ENCODE measurements around the gene ESRRA. TPM values are rescaled to one million over a fixed set of nuclear protein-coding genes. Genes with fewer than 3 reads are reported as not detected.

The ESRRA gene
- total RNA-seq, 1 donor from 2014 or later, result 34.7 TPM

DNA sequence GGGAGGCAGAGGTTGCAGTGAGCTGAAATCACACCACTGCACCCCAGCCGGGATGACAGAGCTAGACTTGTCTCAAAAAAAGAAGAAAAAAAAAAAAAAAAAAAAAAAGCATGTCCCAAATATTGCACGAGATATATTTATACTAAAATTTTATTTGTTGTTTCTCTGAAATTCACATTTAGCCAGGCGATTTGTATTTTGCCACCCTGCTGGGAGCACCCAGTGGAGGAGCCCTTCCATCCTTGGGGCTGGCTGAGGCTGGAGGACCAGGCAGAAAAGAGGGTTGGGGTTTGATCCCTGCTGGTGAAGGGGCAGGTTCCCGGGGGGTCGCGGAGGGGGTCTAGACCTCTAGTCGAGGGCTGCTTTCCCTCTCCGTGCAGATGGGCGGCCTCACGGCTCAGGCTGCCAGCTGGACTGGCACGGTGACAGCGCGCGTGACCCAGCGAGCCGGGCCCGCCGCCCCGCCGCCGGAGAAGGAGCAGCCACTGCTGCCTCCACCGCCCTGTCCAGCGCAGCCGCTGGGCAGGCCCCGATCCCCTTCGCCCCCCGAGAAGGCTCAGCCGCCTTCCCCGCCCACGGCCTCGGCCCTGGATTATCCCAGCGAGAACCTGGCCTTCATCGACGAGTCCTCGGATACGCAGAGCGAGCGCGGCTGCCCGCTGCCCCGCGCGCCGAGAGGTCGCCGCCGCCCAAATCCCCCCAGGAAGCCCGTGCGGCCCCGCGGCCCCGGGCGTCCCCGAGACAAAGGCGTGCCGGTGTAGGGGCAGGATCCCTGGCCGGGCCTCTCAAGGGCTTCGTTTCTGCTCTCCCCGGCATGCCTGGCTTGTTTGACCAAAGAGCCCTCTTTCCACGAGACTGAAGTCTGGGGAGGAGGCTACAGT is 6.1 kb upstream of the ESRRA start:
- no peak for DNase-seq (ENCODE audit: low read depth, low spot score)
- Mint-ChIP-seq H3K27me3 (ENCODE audit: low read depth) (peaks cover 91% of the 10 kb centered on the region), H3K36me3 (ENCODE audit: low read depth) (no peaks in the 10 kb centered on the region), H3K4me1 (peaks cover 24% of the 10 kb centered on the region), H3K27ac (ENCODE audit: unreplicated experiment) (no peak overlapping the region), H3K9me3 (no peaks in the 10 kb centered on the region), H3K4me3 (peak overlapping the region; percentile 73)
- TF ChIP-seq, protein P1, sequence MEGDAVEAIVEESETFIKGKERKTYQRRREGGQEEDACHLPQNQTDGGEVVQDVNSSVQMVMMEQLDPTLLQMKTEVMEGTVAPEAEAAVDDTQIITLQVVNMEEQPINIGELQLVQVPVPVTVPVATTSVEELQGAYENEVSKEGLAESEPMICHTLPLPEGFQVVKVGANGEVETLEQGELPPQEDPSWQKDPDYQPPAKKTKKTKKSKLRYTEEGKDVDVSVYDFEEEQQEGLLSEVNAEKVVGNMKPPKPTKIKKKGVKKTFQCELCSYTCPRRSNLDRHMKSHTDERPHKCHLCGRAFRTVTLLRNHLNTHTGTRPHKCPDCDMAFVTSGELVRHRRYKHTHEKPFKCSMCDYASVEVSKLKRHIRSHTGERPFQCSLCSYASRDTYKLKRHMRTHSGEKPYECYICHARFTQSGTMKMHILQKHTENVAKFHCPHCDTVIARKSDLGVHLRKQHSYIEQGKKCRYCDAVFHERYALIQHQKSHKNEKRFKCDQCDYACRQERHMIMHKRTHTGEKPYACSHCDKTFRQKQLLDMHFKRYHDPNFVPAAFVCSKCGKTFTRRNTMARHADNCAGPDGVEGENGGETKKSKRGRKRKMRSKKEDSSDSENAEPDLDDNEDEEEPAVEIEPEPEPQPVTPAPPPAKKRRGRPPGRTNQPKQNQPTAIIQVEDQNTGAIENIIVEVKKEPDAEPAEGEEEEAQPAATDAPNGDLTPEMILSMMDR (conservative IDR thresholded peaks at IDR 0.05), result no peak

DNA sequence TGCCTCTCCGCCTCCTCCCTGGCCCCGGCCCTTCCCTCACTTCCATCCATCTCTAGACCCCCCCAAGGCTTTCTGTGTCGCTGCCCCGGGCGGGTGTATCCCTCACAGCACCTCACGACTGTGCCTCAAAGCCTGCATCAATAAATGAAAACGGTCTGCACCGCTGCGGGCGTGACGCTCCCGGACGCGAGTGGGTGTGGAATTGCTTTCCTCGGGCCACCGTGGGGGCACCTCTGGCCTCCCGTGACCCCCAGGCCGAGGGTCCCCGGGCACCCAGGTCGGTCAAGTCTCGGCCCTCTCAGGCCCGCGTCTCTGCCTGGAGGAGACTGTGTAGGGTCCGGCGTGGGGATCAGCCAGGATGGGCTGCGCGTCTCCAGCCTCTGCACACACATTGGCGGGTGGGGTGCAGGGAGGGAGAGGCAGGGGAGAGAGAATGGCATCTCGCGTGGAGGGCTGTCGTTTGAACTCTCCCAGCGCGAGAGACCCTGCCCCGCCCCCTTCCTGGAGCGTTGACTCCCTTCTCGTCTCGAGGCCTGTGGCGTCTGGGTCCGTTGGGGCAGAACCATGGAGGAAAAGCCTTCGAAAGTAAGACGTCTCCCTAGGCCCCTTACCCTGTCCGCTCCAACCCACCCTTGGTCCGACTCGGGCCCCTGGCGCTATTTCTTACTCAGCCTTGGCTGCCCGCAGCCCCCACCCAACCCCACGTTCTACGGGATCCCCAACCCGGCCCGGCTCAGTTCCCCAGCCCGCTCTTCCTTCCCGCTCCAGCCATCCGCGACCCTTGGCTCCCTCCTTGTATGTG is 5.3 kb upstream of the ESRRA start, which contains the start of gene CATSPERZ:
CATSPERZ (plus strand) TSS at position 512 of the 802 bp plus-strand sequence; CDS start at position 565, 53 bp downstream.
- Mint-ChIP-seq H3K27ac (ENCODE audit: unreplicated experiment) (no peak within 1 kb of the TSS), H3K9me3 (no peaks in the 10 kb centered on the region), H3K36me3 (ENCODE audit: low read depth) (no peaks in the 10 kb centered on the region), H3K27me3 (ENCODE audit: low read depth) (peaks cover 88% of the 10 kb centered on the region), H3K4me3 (peak within 1 kb of the TSS; percentile 81), H3K4me1 (peaks cover 23% of the 10 kb centered on the region)
- TF ChIP-seq, protein P1 (conservative IDR thresholded peaks at IDR 0.05), result no peak
- DNase-seq (ENCODE audit: low read depth, low spot score), result no peak

DNA sequence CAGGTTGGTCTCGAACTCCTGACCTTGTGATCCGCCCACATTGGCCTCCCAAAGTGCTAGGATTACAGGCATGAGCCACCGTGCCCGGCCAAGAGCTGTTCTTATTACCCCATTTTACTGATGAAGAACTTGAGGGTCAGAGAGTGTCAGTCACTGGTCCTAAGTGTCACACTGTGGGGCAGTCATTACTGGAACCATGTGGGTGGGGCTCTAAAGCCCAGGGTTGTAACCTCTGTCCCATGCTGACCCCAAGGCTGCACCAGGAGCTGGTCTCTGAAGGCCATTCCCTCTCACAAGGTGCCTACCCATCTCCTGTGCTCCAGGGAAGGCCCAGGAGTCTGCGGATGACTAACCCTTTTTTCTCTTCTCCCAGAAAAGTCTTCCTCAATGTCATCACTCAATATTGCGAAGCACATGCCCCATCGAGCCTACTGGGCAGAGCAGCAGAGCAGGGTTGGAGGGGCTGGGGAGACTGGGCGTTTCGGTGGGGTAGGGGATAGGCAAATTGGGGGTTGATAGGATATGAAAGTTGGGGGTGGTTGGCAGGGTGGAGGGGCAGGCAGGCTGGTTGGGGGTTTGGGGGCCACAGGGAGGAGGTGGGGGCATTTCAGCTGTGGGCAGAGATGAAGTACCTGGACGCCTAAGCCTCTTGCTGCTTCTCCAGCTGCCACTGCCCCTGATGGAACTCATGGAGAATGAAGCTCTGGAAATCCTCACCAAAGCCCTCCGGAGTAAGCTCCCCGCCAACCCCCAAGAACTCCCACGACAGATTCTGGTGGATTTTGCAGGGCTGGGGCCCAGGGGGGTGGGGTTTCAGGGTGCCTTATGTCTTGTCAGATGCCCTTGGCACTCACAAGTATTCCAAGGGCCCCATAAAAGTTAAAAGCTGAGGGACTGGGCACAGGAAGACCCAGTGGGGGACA is 2.0 kb upstream of the ESRRA start:
- no peaks in the 10 kb centered on the region for H3K36me3 Mint-ChIP-seq (ENCODE audit: low read depth)
- H3K4me1 Mint-ChIP-seq, result peaks cover 29% of the 10 kb centered on the region
- TF ChIP-seq, protein P1 (conservative IDR thresholded peaks at IDR 0.05), result no peak
- H3K4me3 Mint-ChIP-seq, result no peak overlapping the region
- H3K27me3 Mint-ChIP-seq (ENCODE audit: low read depth), result peaks cover 56% of the 10 kb centered on the region
- DNase-seq (ENCODE audit: low read depth, low spot score), result no peak
- H3K9me3 Mint-ChIP-seq, result no peaks in the 10 kb centered on the region
- H3K27ac Mint-ChIP-seq (ENCODE audit: unreplicated experiment), result no peak overlapping the region

DNA sequence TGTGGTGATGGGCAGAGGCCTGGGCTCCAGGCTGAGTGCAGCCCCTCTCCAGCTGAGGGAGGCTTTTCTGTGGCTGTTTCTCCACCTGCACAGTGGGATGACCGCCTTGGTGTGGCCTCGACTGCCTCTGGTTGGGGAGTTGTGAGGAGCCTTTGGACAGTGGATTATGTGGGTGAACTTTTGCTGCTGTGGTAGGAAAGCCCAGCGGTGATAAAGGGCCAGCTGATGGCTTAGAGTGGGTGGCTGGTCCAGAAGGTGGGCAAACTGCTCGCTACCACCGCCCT is 1.4 kb upstream of the ESRRA start:
- no peak overlapping the region for H3K27ac Mint-ChIP-seq (ENCODE audit: unreplicated experiment)

More for the DNA sequence above, 1.4 kb upstream of the ESRRA start:
- no peak for DNase-seq (ENCODE audit: low read depth, low spot score)
- H3K36me3 Mint-ChIP-seq (ENCODE audit: low read depth), result no peaks in the 10 kb centered on the region
- peaks cover 50% of the 10 kb centered on the region for H3K27me3 Mint-ChIP-seq (ENCODE audit: low read depth)
- TF ChIP-seq, protein P1 (conservative IDR thresholded peaks at IDR 0.05), result no peak
- H3K4me1 Mint-ChIP-seq, result peaks cover 29% of the 10 kb centered on the region
- no peaks in the 10 kb centered on the region for H3K9me3 Mint-ChIP-seq
- peak overlapping the region; percentile 90 for H3K4me3 Mint-ChIP-seq
